Measurements from ENCODE around the gene POP7.

Gene POP7

DNA sequence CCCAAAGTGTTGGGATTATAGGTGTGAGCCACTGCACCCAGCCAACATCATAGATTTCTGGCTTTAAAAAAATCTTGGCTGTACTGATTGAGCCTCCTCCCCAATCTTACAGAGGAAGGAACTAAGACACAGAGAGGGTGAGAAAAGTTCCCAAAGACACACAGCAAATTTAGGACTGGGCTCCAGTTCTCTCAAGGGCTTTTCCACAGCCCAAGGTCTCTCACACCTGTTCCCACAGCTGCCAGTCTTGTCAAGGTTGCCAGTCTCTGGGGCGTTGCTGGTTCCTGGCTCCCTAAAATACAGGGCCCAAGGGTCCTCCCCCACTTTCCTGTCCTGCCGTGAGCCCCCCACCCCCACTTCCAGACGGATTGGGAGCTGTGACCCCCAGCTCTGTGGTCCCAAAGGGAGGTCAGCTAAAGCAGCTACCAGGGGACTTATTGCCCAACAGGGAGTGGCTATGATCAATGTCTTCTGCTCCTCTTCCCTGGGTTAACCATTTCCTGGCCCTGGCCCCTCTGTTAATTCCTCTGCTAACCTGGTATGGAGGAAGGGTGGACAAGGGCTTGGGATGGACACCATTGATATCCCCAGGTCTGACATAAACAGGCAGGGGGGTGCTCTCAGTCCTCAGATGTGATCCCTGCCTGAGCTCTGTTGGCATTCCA is 24.3 kb downstream of the POP7 start:
- Histone ChIP-seq H3F3A (ENCODE audit: insufficient read depth) (no peaks in the 10 kb centered on the region), H3K36me3 (ENCODE audit: low read length) (no peaks in the 10 kb centered on the region), H3K9ac (ENCODE audit: low read length) (no peak overlapping the region), H3K27me3 (ENCODE audit: low read length) (no peaks in the 10 kb centered on the region), H3K9me2 (replicated peaks; ENCODE audit: insufficient read depth, low read length) (no peaks in the 10 kb centered on the region), H3K4me2 (ENCODE audit: low read depth, low read length, poor library complexity, severe bottlenecking) (no peak overlapping the region), H4K20me1 (ENCODE audit: low read depth, low read length) (no peaks in the 10 kb centered on the region), H3K9me3 (ENCODE audit: insufficient read depth, low read length) (no peaks in the 10 kb centered on the region), H3K4me3 (ENCODE audit: insufficient read depth, low read length, poor library complexity, severe bottlenecking) (no peak overlapping the region), H3K27ac (ENCODE audit: low read depth, low read length) (no peak overlapping the region), H3K79me2 (ENCODE audit: insufficient read depth, low read length) (no peaks in the 10 kb centered on the region), H2AFZ (ENCODE audit: low read depth, low read length, severe bottlenecking) (no peak overlapping the region)
- TF ChIP-seq EZH2phosphoT487 (conservative IDR thresholded peaks at IDR 0.05; ENCODE audit: low read length) = no peak
- TF ChIP-seq, protein P1, sequence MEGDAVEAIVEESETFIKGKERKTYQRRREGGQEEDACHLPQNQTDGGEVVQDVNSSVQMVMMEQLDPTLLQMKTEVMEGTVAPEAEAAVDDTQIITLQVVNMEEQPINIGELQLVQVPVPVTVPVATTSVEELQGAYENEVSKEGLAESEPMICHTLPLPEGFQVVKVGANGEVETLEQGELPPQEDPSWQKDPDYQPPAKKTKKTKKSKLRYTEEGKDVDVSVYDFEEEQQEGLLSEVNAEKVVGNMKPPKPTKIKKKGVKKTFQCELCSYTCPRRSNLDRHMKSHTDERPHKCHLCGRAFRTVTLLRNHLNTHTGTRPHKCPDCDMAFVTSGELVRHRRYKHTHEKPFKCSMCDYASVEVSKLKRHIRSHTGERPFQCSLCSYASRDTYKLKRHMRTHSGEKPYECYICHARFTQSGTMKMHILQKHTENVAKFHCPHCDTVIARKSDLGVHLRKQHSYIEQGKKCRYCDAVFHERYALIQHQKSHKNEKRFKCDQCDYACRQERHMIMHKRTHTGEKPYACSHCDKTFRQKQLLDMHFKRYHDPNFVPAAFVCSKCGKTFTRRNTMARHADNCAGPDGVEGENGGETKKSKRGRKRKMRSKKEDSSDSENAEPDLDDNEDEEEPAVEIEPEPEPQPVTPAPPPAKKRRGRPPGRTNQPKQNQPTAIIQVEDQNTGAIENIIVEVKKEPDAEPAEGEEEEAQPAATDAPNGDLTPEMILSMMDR (IDR thresholded peaks at IDR 0.05; ENCODE audit: insufficient read depth, low read length, poor library complexity, severe bottlenecking) = no peak

DNA sequence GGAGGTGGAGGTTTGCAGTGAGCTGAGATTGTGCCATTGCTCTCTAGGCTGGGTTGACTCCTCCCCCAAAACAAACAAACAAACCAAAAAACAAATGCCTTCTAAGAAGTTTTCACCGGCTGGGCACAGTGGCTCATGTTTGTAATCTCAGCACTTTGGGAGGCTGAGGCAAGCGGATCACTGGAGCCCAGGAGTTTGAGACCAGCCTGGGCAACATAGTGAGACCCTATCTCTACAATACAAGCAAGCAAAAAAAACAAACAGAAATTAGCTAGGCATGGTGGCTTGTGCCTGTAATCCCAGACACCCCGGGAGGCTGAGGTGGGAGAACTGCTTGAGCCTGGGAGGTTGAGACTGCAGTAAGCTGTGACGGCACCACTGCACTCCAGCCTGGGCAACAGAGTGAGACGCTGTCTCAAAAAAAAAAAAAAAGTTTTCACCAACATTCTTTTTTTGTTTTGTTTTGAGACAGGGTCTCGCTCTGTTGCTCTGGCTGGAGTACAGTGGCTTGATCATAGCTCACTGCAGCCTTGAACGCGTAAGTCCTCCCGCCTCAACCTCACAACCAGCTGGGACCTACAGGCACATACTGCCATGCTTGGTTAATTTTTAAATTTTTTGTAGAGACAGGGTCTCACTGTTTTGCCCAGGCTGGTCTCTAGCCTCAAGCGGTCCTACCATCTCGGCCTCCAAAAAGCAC is 26.2 kb downstream of the POP7 start:
- H2AFZ ChIP-seq (ENCODE audit: low read depth, low read length, severe bottlenecking) = no peak overlapping the region
- H3K36me3 ChIP-seq (ENCODE audit: low read length) = no peaks in the 10 kb centered on the region
- no peak overlapping the region for H3K4me3 ChIP-seq (ENCODE audit: insufficient read depth, low read length, poor library complexity, severe bottlenecking)
- H3K79me2 ChIP-seq (ENCODE audit: insufficient read depth, low read length) = no peaks in the 10 kb centered on the region
- no peaks in the 10 kb centered on the region for H3K27me3 ChIP-seq (ENCODE audit: low read length)
- no peaks in the 10 kb centered on the region for H3F3A ChIP-seq (ENCODE audit: insufficient read depth)
- no peaks in the 10 kb centered on the region for H4K20me1 ChIP-seq (ENCODE audit: low read depth, low read length)
- H3K9me2 ChIP-seq (replicated peaks; ENCODE audit: insufficient read depth, low read length) = no peaks in the 10 kb centered on the region
- no peak overlapping the region for H3K9ac ChIP-seq (ENCODE audit: low read length)
- no peak overlapping the region for H3K4me2 ChIP-seq (ENCODE audit: low read depth, low read length, poor library complexity, severe bottlenecking)
- no peak overlapping the region for H3K27ac ChIP-seq (ENCODE audit: low read depth, low read length)
- TF ChIP-seq, protein P1 (IDR thresholded peaks at IDR 0.05; ENCODE audit: insufficient read depth, low read length, poor library complexity, severe bottlenecking) = no peak
- TF ChIP-seq EZH2phosphoT487 (conservative IDR thresholded peaks at IDR 0.05; ENCODE audit: low read length) = no peak
- no peaks in the 10 kb centered on the region for H3K9me3 ChIP-seq (ENCODE audit: insufficient read depth, low read length)

DNA sequence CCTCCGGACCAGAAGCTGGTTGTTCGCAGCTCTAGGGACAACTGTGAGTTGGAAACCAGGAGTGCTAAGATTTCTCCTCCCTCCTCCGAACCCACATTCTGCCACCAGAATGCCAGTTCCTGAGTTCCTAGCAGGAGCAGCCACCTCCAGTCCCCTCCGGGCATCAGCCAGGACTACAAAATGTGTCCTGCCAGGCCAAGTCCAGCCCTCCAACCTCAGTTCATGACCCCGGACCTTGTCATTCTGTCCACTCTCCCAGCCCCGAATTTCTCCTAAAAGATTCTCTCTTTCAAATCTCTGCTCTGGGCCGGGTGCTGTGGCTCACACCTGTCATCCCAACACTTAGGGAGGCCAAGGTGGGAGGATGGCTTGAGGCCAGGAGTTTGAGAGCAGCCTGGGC is 29.8 kb downstream of the POP7 start:
- H3K9ac ChIP-seq (ENCODE audit: low read length) = no peak overlapping the region
- no peak overlapping the region for H2AFZ ChIP-seq (ENCODE audit: low read depth, low read length, severe bottlenecking)
- no peak for TF ChIP-seq EZH2phosphoT487 (conservative IDR thresholded peaks at IDR 0.05; ENCODE audit: low read length)
- TF ChIP-seq, protein P1 (IDR thresholded peaks at IDR 0.05; ENCODE audit: insufficient read depth, low read length, poor library complexity, severe bottlenecking) = no peak
- H3K36me3 ChIP-seq (ENCODE audit: low read length) = no peaks in the 10 kb centered on the region
- H3K79me2 ChIP-seq (ENCODE audit: insufficient read depth, low read length) = no peaks in the 10 kb centered on the region
- no peak overlapping the region for H3K4me3 ChIP-seq (ENCODE audit: insufficient read depth, low read length, poor library complexity, severe bottlenecking)
- H3K27ac ChIP-seq (ENCODE audit: low read depth, low read length) = no peak overlapping the region
- H3K9me2 ChIP-seq (replicated peaks; ENCODE audit: insufficient read depth, low read length) = no peaks in the 10 kb centered on the region
- no peak overlapping the region for H3K4me2 ChIP-seq (ENCODE audit: low read depth, low read length, poor library complexity, severe bottlenecking)
- H3K9me3 ChIP-seq (ENCODE audit: insufficient read depth, low read length) = no peaks in the 10 kb centered on the region
- H4K20me1 ChIP-seq (ENCODE audit: low read depth, low read length) = no peaks in the 10 kb centered on the region
- no peaks in the 10 kb centered on the region for H3F3A ChIP-seq (ENCODE audit: insufficient read depth)
- H3K27me3 ChIP-seq (ENCODE audit: low read length) = no peaks in the 10 kb centered on the region
